HS-27A (cell line): ENCODE measurements around the gene ZNF26.
"Not testable (repeated sequence)": the region's sequence is repeated elsewhere in the genome, so short reads cannot be mapped to it uniquely, and the experiment has no call there.

Source experiments
- DNase-seq: peaks from one replicate; pipeline ENCODE4 v3.0.0-alpha.2; 2012; ENCODE audit warnings: low read depth, missing footprints

The ZNF26 gene

GRCh38 chr12:132986001-132986884 is at the start of gene ZNF26:
ZNF26 (plus strand) TSS chr12:132986367; CDS start chr12:132986841, 474 bp downstream.
- peak; percentile 76 for DNase-seq

GRCh38 chr12:132936921-132937320 is 49.2 kb upstream of the ZNF26 start:
- not testable (repeated sequence) for DNase-seq

- DNase-seq, result no peak
These were observed 48.7 kb upstream of the ZNF26 start for GRCh38 chr12:132937476-132937875.

GRCh38 chr12:132938807-132939206 is 47.4 kb upstream of the ZNF26 start:
- not testable (repeated sequence) for DNase-seq

GRCh38 chr12:132940071-132940719 is 46.0 kb upstream of the ZNF26 start:
- no peak for DNase-seq

GRCh38 chr12:132941336-132941954 is 44.7 kb upstream of the ZNF26 start:
- DNase-seq, result no peak

GRCh38 chr12:132942611-132943010 is 43.6 kb upstream of the ZNF26 start:
- no peak for DNase-seq

- no peak for DNase-seq
These were observed 40.4 kb upstream of the ZNF26 start for GRCh38 chr12:132945806-132946205.

GRCh38 chr12:132946246-132946820 is 39.8 kb upstream of the ZNF26 start:
- DNase-seq, result no peak

- no peak for DNase-seq
These were observed 37.8 kb upstream of the ZNF26 start for GRCh38 chr12:132948146-132949066.

- no peak for DNase-seq
These were observed 36.0 kb upstream of the ZNF26 start for GRCh38 chr12:132949936-132950837.

- no peak for DNase-seq
These were observed 35.2 kb upstream of the ZNF26 start for GRCh38 chr12:132950844-132951535.

- no peak for DNase-seq
These were observed 34.5 kb upstream of the ZNF26 start for GRCh38 chr12:132951649-132952048.

GRCh38 chr12:132952371-132953162 is 33.6 kb upstream of the ZNF26 start:
- no peak for DNase-seq

GRCh38 chr12:132953163-132953425 is 33.1 kb upstream of the ZNF26 start:
- DNase-seq, result no peak

- DNase-seq, result no peak
These were observed 32.4 kb upstream of the ZNF26 start for GRCh38 chr12:132953771-132954170.

GRCh38 chr12:132954471-132955048 is 31.6 kb upstream of the ZNF26 start:
- DNase-seq, result no peak

GRCh38 chr12:132955094-132956010 is 30.8 kb upstream of the ZNF26 start:
- DNase-seq, result no peak
